Thymus (tissue), 11 donors: Measurements from ENCODE around the gene TLE4. TPM values are rescaled to one million over a fixed set of nuclear protein-coding genes. Genes with fewer than 3 reads are reported as not detected.

Experiments used
- DNase-seq, 9 donors: peaks; one replicate each; pipeline ENCODE4 v3.0.0-alpha.2; 2013; ENCODE audit warnings: low spot score in 9 of 9, low read depth in 6 of 9, missing footprints in 1 of 9
- H3K27ac ChIP-seq, 2 donors: one replicate each; pipeline ENCODE4 v1.5.1; 2013; ENCODE audit warnings: control low read depth in 1 of 2, low read depth in 1 of 2, low read length in 1 of 2, mild to moderate bottlenecking in 1 of 2, moderate library complexity in 1 of 2
- H3K27me3 ChIP-seq, 2 donors: one replicate each; pipeline ENCODE4 v1.5.1; 2013; ENCODE audit warnings: low read length in 1 of 2; ENCODE audit not compliant: control insufficient read depth in 2 of 2, insufficient read depth in 1 of 2
- H3K36me3 ChIP-seq, 2 donors: one replicate each; pipeline ENCODE4 v1.5.1; 2013; ENCODE audit warnings: low read length in 1 of 2, mild to moderate bottlenecking in 1 of 2, moderate library complexity in 1 of 2; ENCODE audit not compliant: control insufficient read depth in 2 of 2, insufficient read depth in 2 of 2
- H3K4me1 ChIP-seq, 2 donors: one replicate each; pipeline ENCODE4 v1.5.1; 2013; ENCODE audit warnings: low read length in 2 of 2; ENCODE audit not compliant: control insufficient read depth in 2 of 2, insufficient read depth in 2 of 2
- H3K4me3 ChIP-seq, 2 donors: one replicate each; pipeline ENCODE4 v1.5.1; 2013; ENCODE audit warnings: low read length in 2 of 2, control low read depth in 1 of 2, mild to moderate bottlenecking in 1 of 2
- H3K9me3 ChIP-seq, 2 donors: one replicate each; pipeline ENCODE4 v1.5.1; 2013; ENCODE audit warnings: low read length in 1 of 2, mild to moderate bottlenecking in 1 of 2; ENCODE audit not compliant: control insufficient read depth in 2 of 2, insufficient read depth in 1 of 2
- WGBS: extraction: QIAGEN DNeasy Blood & Tissue Kit; methylation state at CpG from one replicate; pipeline ENCODE4 v1.1.7; 2013; 5-methylcytosine and 5-hydroxymethylcytosine counted together
- polyA plus RNA-seq: library from polyadenylated mRNA; stranded (reverse); fragments of 200-250 nt; gene quantifications from one replicate; pipeline ENCODE4 v1.2.3, GENCODE V29; 2013
- total RNA-seq: library from RNA; stranded (reverse); fragments of 120-200 nt; gene quantifications from one replicate; pipeline ENCODE4 v1.2.4, GENCODE V29; 2013
- donor health status: healthy.

The TLE4 gene
- total and polyA plus RNA-seq, 2 donors = 22.6 to 26.9 TPM

DNA sequence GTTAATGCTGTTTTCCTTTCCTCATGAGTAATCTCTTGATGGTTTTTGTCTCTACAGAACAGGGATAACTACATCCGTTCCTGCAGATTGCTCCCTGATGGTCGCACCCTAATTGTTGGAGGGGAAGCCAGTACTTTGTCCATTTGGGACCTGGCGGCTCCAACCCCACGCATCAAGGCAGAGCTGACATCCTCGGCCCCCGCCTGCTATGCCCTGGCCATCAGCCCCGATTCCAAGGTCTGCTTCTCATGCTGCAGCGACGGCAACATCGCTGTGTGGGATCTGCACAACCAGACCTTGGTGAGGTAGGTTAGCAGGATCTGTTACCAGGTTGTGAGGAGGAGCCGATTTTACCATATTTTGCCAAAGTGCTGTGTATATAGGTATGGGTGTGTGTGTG, 148.2 kb downstream of the TLE4 start:
- Histone ChIP-seq H3K4me1 (no peaks in the 10 kb centered on the region), H3K9me3 (no peaks in the 10 kb centered on the region), H3K4me3 (no peak overlapping the region), H3K27ac (no peak overlapping the region), H3K27me3 (no peaks in the 10 kb centered on the region), H3K36me3 (peaks cover 72 to 88% of the 10 kb centered on the region in 2 donors)
- 94% methylated on average over 11 of the region's 11 CpGs for WGBS
- no peak for DNase-seq

DNA sequence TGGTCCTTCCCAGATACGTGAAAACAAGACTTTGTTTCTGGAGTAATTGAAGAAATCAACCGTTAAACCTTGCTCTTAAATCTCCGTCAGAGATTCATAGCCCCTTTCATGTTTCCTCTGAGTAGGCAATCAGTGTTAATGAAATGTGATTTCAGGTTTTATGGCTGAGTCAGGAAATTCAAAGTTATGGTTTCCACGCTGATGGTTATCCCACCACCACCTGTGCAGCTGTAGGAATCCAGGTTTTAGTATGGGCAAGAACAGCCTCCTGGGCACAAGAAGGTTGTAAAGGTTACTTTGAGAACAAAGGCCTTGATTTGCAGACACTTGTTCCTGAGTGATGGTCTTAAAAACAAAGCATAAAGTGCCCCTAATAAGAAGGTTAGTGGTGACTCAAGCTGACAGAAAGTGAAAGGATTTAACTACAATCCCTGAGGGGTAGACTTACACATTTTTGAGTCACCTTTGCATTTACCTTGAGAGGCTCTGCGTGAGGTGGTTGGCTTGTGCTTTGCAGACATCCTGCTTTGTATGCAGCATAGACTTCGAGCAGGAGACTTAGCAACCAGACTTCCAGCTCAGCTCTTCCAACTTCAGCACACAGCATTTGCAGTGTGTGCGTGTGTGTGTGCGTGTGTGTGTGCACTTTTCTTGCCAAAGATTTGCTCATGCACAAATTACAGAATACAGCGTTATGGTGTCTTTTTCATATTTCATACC, 159.6 kb downstream of the TLE4 start:
- Histone ChIP-seq H3K4me3 (no peak overlapping the region), H3K4me1 (no peaks in the 10 kb centered on the region), H3K36me3 (peaks cover 4 to 14% of the 10 kb centered on the region in 2 donors), H3K27ac (no peak overlapping the region), H3K27me3 (no peaks in the 10 kb centered on the region), H3K9me3 (no peaks in the 10 kb centered on the region)
- DNase-seq = peak in 1 of 9 donors; percentile 12
- 83% methylated on average over 9 of the region's 9 CpGs for WGBS

DNA sequence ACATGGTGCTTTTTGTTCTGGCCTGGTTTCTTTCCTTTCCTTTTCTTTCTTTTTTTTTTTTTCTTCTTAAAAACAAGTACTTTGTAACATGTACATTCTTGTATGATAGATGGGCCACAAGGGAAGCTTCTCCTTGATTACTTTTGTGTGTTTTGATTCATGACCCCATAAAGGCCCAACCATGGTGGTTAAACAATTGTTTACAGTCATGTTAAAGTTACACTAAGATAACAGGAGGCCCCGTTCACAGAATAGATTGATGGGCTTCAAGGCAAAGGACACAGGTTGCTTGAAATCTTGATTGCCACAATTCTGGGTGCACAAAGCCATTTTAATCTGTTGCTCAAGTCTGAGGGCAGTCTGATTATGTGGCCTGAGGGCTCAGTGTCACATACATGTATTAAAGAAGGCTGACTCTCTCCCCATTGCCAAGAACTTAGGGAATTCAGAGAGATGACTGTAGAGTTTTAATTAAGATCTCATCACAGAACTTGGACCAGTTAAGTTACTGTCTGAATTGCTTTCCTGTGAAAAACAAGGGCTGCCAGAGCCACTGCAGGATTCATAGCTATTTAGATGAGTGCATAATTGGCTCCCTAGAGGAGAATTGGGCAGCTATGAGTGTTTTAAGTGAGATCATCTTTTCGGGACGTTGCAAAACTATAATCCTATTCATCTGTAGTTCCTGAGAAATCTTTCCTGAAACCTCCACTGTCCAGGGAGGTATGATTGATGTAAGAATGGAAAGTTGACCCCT, 163.4 kb downstream of the TLE4 start:
- no peak for DNase-seq
- Histone ChIP-seq H3K4me3 (no peak overlapping the region), H3K9me3 (peaks cover 0 to 4% of the 10 kb centered on the region in 2 donors), H3K27ac (no peak overlapping the region), H3K36me3 (no peaks in the 10 kb centered on the region), H3K4me1 (no peaks in the 10 kb centered on the region), H3K27me3 (no peaks in the 10 kb centered on the region)
- WGBS = 93% methylated on average over 3 of the region's 3 CpGs

DNA sequence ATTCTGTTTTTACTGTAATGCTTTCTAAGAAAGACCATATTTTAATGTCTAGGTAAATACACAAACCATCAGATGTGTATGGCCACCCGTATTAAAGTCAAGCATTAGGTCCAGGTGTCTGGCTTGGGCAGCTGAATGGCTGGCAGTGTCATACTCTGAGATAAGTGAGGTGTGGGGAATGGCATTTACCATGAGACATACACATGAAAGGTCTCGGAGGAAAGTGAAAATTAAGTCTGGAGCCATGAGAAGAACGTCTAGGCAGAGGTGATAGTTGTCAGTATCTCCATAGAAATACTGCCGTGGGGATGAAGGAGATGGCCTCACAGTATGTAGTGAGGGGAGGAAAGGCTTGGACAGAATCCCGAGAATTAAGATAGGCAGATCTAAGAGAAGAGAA, 164.3 kb downstream of the TLE4 start:
- WGBS = 97% methylated on average over 5 of the region's 5 CpGs
- Histone ChIP-seq H3K9me3 (peaks cover 0 to 4% of the 10 kb centered on the region in 2 donors), H3K4me1 (no peaks in the 10 kb centered on the region), H3K36me3 (no peaks in the 10 kb centered on the region), H3K27ac (no peak overlapping the region), H3K27me3 (no peaks in the 10 kb centered on the region), H3K4me3 (no peak overlapping the region)
- no peak for DNase-seq

DNA sequence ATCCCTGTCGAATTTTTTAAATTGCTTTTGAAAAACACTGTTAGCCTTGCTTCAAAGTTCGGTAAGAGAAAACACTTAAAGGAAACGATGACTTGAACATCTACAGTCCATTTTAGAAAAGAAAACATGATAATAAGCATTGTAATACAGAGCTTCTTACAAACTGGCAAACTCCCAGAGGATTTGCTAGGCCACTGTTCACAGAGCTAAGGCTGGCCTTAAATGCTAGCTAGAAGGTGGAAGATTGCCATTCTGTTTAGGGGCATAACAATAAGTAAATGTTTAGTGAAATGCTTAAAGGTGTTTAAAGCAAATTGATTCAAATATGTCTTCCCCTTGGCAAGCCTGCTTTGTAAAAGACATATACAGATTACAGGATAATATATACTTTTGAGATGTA, 169.6 kb downstream of the TLE4 start:
- H3K4me1 ChIP-seq = no peaks in the 10 kb centered on the region
- no peaks in the 10 kb centered on the region for H3K36me3 ChIP-seq
- WGBS = 94% methylated on average over 3 of the region's 3 CpGs
- H3K27me3 ChIP-seq = no peaks in the 10 kb centered on the region
- H3K4me3 ChIP-seq = no peak overlapping the region
- DNase-seq = no peak
- no peak overlapping the region for H3K27ac ChIP-seq
- H3K9me3 ChIP-seq = peaks cover 0 to 4% of the 10 kb centered on the region in 2 donors

DNA sequence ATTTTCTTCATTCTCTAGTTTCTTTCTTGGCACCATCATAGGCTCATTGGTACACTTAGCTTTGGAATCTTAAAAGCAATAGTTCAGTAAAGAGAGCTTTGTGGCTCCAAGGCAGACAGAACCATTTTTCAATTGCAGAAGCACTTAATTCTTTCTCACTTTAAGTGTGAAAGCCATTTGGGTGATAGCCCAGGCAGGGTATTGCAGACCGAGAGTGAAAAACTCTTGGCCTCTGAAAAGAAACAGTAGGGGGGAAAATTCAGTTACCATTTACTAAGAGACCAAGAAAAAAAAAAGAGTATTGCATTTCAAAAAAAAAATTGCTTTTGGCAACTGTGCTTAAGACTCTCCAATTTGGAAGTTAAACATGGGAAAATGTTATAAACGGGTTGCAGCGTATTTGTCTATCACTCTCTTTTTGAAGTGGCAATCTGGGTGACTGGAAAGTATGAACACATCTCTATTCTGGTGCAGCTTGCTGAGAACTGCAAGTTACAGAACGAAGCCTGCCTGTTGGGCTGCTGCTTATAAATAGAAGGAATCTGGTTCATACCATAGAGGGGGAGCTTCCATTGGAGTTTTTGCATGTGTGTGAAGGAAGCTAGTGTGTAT, 170.5 kb downstream of the TLE4 start:
- H3K9me3 ChIP-seq = peaks cover 0 to 4% of the 10 kb centered on the region in 2 donors
- H3K27me3 ChIP-seq = no peaks in the 10 kb centered on the region
- H3K4me1 ChIP-seq = no peaks in the 10 kb centered on the region
- no peak overlapping the region for H3K4me3 ChIP-seq
- WGBS = 92% methylated on average over 4 of the region's 4 CpGs
- no peak overlapping the region for H3K27ac ChIP-seq
- DNase-seq = no peak
- no peaks in the 10 kb centered on the region for H3K36me3 ChIP-seq

GRCh38 chr9:79744521-79744920, 172.8 kb downstream of the TLE4 start:
- Histone ChIP-seq H3K4me3 (no peak overlapping the region), H3K36me3 (no peaks in the 10 kb centered on the region), H3K4me1 (no peaks in the 10 kb centered on the region), H3K27me3 (no peaks in the 10 kb centered on the region), H3K9me3 (no peaks in the 10 kb centered on the region), H3K27ac (no peak overlapping the region)
- no peak for DNase-seq
- 97% methylated on average over 6 of the region's 6 CpGs for WGBS

- no peak overlapping the region for H3K27ac ChIP-seq
- H3K36me3 ChIP-seq = no peaks in the 10 kb centered on the region
- no peak overlapping the region for H3K4me3 ChIP-seq
- H3K4me1 ChIP-seq = no peaks in the 10 kb centered on the region
- no peak for DNase-seq
- H3K27me3 ChIP-seq = no peaks in the 10 kb centered on the region
- 95% methylated on average over 4 of the region's 4 CpGs for WGBS
- no peaks in the 10 kb centered on the region for H3K9me3 ChIP-seq
Observed at GRCh38 chr9:79745752-79746336, 174.1 kb downstream of the TLE4 start.
